ENCODE results near the gene SLC35B2.

SLC35B2 gene

GRCh38 chr6:44300292-44300823, 43.0 kb upstream of the SLC35B2 start:
- no peak for TF ChIP-seq CTCF (conservative IDR thresholded peaks at IDR 0.05; ENCODE audit: low read depth, low read length)
- Histone ChIP-seq H3K4me2 (no peak overlapping the region), H3K36me3 (ENCODE audit: insufficient read depth) (no peaks in the 10 kb centered on the region), H3K4me3 (IDR thresholded peaks at IDR 0.05; ENCODE audit: insufficient read depth, low read depth, low read length) (no peak overlapping the region), H4K20me1 (ENCODE audit: insufficient read depth) (no peaks in the 10 kb centered on the region), H3K27ac (no peak overlapping the region), H3K4me1 (ENCODE audit: low read depth, poor library complexity, severe bottlenecking) (peaks cover 2% of the 10 kb centered on the region), H3K27me3 (ENCODE audit: insufficient read depth, low read depth) (peaks cover 5% of the 10 kb centered on the region; the same call in 1 of the 2 replicates), H2AFZ (ENCODE audit: low read depth) (no peak overlapping the region), H3K9ac (no peak overlapping the region), H3K79me2 (ENCODE audit: insufficient read depth, low read depth) (no peaks in the 10 kb centered on the region)

GRCh38 chr6:44298864-44299263, 41.5 kb upstream of the SLC35B2 start:
- Histone ChIP-seq H3K4me2 (no peak overlapping the region), H3K4me1 (ENCODE audit: low read depth, poor library complexity, severe bottlenecking) (no peaks in the 10 kb centered on the region), H3K36me3 (ENCODE audit: insufficient read depth) (no peaks in the 10 kb centered on the region), H3K27ac (no peak overlapping the region), H4K20me1 (ENCODE audit: insufficient read depth) (no peaks in the 10 kb centered on the region), H3K9ac (no peak overlapping the region), H3K4me3 (IDR thresholded peaks at IDR 0.05; ENCODE audit: insufficient read depth, low read depth, low read length) (no peak overlapping the region), H3K27me3 (ENCODE audit: insufficient read depth, low read depth) (peaks cover 7% of the 10 kb centered on the region; the same call in 1 of the 2 replicates), H3K79me2 (ENCODE audit: insufficient read depth, low read depth) (no peaks in the 10 kb centered on the region), H2AFZ (ENCODE audit: low read depth) (no peak overlapping the region)
- no peak for TF ChIP-seq CTCF (conservative IDR thresholded peaks at IDR 0.05; ENCODE audit: low read depth, low read length)

- no peak overlapping the region for H3K4me2 ChIP-seq
- H3K4me1 ChIP-seq (ENCODE audit: low read depth, poor library complexity, severe bottlenecking), result no peaks in the 10 kb centered on the region
- no peaks in the 10 kb centered on the region for H3K36me3 ChIP-seq (ENCODE audit: insufficient read depth)
- no peak overlapping the region for H3K9ac ChIP-seq
- H3K79me2 ChIP-seq (ENCODE audit: insufficient read depth, low read depth), result no peaks in the 10 kb centered on the region
- H3K27ac ChIP-seq, result no peak overlapping the region
- H3K27me3 ChIP-seq (ENCODE audit: insufficient read depth, low read depth), result peaks cover 10% of the 10 kb centered on the region; the same call in 1 of the 2 replicates
- no peak overlapping the region for H3K4me3 ChIP-seq (IDR thresholded peaks at IDR 0.05; ENCODE audit: insufficient read depth, low read depth, low read length)
- H2AFZ ChIP-seq (ENCODE audit: low read depth), result no peak overlapping the region
- no peak for TF ChIP-seq CTCF (conservative IDR thresholded peaks at IDR 0.05; ENCODE audit: low read depth, low read length)
- no peaks in the 10 kb centered on the region for H4K20me1 ChIP-seq (ENCODE audit: insufficient read depth)
Observed at GRCh38 chr6:44298055-44298803, 40.9 kb upstream of the SLC35B2 start.

- Histone ChIP-seq H3K27ac (no peak overlapping the region), H3K4me1 (ENCODE audit: low read depth, poor library complexity, severe bottlenecking) (no peaks in the 10 kb centered on the region), H3K79me2 (ENCODE audit: insufficient read depth, low read depth) (no peaks in the 10 kb centered on the region), H3K36me3 (ENCODE audit: insufficient read depth) (no peaks in the 10 kb centered on the region), H3K4me2 (no peak overlapping the region), H2AFZ (ENCODE audit: low read depth) (no peak overlapping the region), H3K9ac (no peak overlapping the region), H4K20me1 (ENCODE audit: insufficient read depth) (no peaks in the 10 kb centered on the region), H3K27me3 (ENCODE audit: insufficient read depth, low read depth) (peaks cover 16% of the 10 kb centered on the region), H3K4me3 (IDR thresholded peaks at IDR 0.05; ENCODE audit: insufficient read depth, low read depth, low read length) (no peak overlapping the region)
- TF ChIP-seq CTCF (conservative IDR thresholded peaks at IDR 0.05; ENCODE audit: low read depth, low read length), result no peak
Observed at GRCh38 chr6:44297063-44298038, 40.0 kb upstream of the SLC35B2 start.
